GM21360 (cell line): ENCODE data around the gene KRTAP1-3.
"Not testable (repeated sequence)": the region's sequence is repeated elsewhere in the genome, so short reads cannot be mapped to it uniquely, and the experiment has no call there.

Experiments used
- ATAC-seq: cut with Tn5 transposase; IDR thresholded peaks from one replicate; pipeline ENCODE4 v1.9.1; 2021; ENCODE audit warnings: mild to moderate bottlenecking, moderate library complexity; ENCODE audit not compliant: unreplicated experiment

The KRTAP1-3 gene

DNA sequence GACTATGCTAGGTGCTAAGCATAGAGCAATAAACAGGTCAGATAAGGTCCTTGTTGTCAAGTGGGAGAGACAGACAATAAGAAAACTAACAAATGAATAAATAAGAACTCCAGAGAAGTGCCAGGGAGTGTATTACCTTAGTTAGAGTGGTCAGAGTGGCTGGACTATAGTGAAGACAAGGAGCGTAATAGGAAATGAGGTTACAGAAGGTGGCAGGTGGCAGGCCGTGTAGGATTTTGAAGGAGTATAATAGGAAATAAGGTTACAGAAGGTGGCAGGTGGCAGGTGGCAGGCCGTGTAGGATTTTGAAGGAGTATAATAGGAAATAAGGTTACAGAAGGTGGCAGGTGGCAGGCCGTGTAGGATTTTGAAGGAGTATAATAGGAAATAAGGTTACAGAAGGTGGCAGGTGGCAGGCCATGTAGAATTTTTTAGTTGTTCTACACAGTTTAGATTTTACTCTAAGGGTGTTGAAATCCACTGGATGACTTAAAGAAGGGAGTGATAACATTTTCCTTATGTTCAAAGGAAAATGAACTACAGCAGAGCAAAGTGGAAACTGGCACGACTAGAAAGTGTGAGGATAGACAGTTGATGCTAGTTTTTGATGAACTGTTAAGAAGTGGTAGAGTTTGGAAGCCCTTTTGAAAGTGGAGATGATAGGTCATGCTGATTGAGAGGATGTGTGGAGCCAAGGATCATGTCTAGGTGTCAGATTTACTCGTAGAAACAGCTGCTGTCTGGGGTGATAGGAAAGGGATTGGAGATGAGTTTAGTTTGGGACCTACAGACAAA, 22.2 kb downstream of the KRTAP1-3 start:
- ATAC-seq, result no peak

DNA sequence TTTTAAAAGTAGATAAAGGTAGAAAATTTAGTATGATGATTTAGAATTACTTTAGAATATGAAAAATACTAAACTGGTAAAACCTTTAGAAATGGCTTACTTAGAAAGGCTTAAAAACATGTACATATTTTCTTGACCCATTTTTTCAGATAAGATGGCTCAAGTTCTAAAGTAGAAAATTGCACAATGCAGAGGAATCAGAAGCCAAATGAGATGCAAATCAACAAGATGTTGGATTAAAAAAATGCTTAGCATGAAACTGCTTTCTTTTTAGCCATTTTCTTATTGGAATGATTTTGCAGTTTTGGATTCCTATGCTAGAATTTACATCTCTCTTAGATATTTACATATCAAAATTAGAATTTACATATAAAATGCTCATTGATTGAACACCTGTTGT, 24.2 kb downstream of the KRTAP1-3 start:
- ATAC-seq, result no peak

DNA sequence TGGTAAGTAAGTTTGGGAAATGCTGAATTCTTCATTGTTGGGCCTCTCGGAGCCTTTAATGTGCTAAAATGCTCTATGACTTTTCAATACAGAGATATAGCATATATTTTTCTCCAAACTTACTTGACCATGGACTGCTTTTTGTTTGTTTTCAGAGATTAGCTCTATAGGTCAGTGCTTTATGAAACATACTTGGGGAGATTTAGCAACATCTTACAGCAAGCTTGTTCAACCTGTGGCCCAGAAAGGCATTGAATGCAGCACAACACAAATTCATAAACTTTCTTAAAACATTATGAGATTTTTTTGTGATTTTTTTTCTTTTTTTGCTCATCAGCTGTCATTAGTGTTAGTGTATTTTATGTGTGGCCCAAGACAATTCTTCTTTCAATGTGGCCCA, 24.7 kb downstream of the KRTAP1-3 start:
- ATAC-seq, result no peak

DNA sequence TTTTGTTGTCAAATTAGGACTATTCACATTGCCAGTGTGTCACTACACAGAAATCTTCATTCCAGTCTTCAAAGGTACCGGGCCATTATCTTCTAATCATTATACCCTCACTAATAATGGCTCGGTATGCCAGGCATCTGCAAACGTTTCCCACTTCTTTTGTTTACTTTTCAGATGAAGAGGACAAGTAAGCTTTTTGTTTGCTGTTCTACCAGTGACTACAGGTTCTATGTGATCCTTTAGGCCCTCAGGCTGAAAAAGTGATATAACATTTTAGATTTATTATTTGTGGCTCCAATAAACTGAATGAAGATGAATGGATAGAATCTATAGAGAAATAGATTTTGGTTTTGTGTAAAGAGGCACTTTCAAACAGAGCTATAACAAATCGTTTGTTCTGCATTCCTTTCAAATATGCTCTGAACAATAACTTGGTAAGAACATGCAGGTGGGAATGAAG, 25.3 kb downstream of the KRTAP1-3 start:
- ATAC-seq, result no peak

DNA sequence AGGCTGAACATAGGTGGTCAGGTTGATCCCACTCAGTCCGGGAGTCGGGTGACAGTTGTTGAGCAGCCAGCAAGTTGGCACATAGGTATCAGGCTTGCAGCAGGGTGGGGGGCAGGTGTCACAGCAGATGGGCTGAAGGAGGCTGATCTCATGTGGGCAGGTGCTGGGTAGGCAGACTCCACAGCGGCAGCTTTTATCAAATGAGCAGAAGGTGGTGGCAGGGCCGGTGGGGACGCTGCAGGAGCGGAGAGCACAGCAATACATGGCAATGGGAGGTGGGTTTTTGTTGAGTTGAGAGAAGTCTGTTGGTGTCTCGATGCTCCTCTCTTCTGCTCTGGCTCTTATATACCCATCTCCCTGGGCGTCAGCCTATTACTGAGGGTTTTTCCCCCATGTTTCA, 25.9 kb downstream of the KRTAP1-3 start, which contains the start of gene KRTAP3-1:
Gene KRTAP3-1 (minus strand): TSS at position 318 of the 400 bp plus-strand sequence. CDS start 54 bp downstream, at position 264.
- no peak for ATAC-seq

DNA sequence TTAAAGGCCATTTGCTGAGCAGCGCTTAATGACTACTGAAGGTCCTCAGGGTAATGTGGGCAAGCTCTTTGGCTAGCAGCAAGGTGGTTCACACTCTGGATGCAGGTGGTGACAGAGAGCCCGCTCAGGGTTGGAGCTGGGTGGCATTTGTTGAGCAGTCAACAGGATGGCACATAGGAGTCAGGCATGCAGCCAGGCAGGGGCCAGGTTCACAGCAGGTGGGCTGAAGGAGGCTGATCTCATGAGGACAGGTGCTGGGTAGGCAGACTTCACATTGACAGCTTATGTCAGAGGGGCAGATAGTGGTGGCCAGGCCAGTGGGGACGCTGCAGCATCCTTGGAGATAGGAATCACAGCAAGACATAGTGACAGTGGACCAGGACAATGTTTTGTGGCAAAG, 30.3 kb downstream of the KRTAP1-3 start:
- ATAC-seq, result no peak

DNA sequence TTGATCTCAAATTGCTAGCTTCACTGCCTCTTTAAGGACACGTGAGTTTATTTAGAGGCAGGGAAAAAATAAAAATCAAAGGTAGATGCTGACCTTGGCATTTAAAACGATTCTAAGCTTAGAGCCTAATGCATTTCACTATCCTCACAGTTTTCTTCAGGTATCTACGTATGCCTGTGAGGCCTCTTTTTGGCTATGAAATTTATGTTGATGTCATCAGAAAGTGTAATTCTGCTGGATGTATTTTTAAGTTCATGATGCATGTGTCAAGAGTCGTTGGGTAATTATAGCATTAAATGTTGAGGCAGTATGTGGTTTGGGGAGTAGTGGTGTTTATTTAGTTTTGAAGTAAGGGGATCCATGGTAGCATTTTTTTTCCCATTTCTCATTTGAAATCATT, 30.7 kb downstream of the KRTAP1-3 start:
- ATAC-seq, result no peak

DNA sequence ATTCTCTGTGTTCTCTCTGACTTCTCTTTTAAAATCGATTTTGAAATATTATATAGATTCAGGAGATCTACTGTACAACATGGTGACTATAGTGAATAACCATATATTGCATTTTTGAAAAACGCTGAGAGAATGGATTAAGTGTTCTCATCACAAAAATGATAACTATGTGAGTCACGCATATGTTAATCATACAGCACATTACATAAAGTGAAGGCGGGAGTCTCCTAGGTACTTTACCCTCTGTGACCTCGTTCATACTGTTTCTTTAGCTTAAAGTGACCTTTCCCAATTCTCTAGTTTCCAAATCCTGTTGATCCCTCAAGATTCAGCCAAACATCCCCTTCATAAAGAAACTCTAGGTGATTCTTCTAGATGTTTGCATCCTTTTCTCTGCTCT, 31.9 kb downstream of the KRTAP1-3 start:
- ATAC-seq, result no peak

DNA sequence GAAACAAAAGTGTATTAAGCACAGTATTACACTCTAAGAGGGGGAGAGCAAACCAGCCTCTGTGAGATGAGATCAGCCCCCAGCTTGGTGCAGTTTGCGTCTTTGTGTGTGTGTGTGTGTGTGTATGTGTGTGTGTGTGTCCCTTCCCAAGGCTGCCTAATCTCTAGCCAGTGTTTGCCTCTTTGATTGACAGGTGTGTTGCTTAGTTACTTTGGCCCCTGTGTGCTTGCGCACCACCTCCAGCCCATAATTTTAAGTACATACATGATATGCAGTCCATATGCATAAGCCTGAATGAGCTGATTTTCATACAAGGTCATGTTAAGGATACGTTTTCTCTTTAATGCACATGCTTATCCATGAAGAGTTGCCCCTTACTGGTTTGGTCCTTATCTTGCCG, 32.9 kb downstream of the KRTAP1-3 start:
- no peak for ATAC-seq

DNA sequence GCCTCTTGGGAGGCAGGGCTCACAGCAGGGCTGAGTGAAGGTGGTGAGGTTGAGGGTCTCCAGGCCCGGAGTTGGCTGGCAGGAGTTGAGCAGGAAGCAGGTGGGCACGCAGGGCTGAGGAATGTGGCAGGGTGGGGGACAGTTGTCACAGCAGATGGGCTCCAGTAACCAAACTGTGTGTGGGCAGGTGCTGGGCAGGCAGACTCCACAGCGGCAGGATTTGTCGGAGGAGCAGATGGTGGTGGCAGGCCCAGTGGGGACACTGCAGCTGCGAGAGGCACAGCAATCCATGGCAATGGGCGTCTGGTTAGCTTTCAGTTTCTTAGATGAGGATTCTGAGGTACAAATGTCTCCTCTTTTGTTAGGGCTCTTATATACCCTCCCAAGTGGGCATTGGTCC, 35.1 kb downstream of the KRTAP1-3 start, which contains the start of gene KRTAP3-2:
Gene KRTAP3-2 (minus strand): TSS at position 344 of the 400 bp plus-strand sequence. CDS start 53 bp downstream, at position 291.
- ATAC-seq, result not testable (repeated sequence)

DNA sequence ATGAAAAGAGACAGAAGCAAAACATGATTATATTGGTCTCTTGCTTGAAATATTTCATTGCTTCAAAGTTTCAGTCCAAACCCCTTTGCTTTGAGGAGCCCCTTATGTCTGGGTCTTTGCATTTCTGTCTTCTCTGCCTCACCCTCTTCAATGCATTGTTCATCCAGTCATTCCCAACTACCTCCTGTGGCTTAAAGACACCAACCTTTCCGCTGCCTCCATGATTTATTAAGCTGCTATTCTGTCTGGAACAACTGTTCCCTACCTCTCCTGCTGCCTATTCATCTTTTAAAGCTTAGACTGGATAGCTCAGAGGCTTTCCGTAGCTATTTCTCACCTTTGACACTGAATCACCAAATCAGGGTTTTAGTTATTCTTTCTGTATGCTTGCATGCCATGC, 37.3 kb downstream of the KRTAP1-3 start:
- ATAC-seq, result no peak

DNA sequence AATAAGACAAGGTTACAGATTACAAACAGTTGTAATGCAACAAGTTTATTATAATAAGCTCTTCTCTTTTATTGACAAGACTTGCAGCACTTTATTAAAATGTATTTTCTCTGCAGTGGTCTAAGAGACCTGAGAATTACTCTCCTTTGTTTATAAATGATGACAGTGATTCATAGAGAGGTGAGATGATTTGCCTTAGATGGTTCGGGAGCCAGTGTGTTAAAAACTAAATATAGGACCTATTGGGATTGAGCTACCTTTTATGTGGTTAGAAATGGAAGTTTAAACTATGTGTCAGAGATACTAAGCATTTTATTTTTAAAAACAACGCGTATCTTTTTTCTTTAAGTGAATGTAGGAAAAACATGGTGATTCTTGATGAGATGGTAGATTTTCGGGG, 37.8 kb downstream of the KRTAP1-3 start:
- no peak for ATAC-seq

DNA sequence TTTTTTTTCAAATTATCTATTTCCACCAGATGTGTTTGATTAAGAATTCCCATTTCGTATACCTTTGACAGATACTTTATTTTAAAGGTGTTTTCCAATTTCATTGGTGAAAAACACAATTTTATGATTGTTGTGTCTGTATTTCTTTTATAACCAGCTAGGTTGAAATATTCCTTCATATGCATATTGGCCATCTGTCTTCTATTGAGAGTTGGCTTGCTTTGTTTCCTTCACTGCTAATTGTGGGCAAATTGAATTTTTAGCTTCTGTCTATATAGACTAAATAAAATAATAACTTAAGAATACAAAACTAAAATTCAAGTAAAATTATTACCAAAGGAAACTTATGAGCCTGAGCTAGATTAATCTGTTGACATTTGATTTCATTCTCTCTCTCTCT, 39.6 kb downstream of the KRTAP1-3 start:
- ATAC-seq, result no peak

DNA sequence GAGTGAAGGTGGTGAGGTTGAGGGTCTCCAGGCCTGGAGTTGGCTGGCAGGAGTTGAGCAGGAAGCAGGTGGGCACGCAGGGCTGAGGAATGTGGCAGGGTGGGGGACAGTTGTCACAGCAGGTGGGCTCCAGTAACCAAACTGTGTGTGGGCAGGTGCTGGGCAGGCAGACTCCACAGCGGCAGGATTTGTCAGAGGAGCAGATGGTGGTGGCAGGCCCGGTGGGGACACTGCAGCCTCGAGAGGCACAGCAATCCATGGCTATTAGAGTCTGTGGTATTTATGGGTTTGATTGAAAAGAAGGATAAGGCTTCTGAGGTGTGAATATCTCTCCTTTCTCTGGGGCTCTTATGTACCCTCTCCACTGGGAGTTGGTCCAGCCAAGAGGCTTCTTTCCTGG, 40.8 kb downstream of the KRTAP1-3 start, which contains the start of gene KRTAP3-3:
Gene KRTAP3-3 (minus strand): TSS at position 326 of the 400 bp plus-strand sequence. CDS start 67 bp downstream, at position 259.
- no peak for ATAC-seq

DNA sequence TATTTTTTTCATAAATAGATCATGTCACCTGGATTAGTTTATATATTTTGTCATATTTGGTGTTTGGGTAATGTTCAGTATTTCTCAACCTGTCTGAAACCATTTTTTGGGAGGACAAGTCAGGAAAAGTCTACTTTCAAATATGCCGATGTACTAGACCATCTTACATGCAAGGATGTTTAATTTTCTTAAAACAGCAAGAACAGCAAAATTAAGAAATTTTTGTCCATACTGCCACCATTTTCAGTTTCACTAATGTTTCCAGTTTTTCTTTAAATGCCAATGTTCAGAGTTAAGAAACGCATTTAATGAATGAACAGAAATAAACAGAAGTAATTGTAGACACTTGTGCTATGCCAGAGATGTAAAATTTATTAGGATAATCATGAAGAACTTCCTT, 41.6 kb downstream of the KRTAP1-3 start:
- no peak for ATAC-seq

DNA sequence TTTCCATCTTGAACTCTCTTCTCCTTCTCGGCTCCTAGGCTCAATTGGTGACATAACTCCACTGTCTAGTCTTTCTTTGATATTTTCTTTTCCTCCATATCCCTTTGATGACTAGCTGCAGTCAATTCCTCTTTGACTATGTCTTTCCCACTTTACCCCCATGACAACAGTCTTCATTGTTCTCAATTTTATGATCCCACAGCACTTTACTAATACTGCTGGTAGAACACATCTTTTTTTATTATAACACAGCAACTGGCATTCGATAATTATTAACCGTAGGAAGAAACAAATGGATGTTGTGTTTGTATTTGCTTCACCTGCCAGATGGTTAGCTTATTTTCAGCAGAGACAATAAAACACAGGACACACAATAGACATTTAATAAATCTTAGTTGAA, 42.0 kb downstream of the KRTAP1-3 start:
- no peak for ATAC-seq

DNA sequence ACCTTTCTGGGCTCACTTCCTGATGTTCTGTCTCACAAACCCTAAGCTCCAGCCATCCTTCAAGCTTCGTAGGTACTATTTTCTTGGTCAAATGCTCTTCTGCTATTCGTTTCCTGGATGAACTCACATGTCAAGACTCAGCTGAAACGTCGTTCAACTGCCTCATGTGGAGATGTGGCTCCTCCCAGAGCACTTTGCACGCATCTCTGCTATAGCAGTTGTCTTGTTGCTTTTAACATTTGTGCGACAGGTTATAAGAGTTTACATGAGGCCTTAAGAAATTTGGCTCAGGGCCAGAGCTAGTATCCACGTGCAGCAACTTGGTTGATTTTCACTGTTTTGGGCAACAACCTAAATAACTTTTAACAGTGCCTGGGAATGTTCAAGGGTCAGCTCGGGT, 47.8 kb downstream of the KRTAP1-3 start:
- no peak for ATAC-seq

DNA sequence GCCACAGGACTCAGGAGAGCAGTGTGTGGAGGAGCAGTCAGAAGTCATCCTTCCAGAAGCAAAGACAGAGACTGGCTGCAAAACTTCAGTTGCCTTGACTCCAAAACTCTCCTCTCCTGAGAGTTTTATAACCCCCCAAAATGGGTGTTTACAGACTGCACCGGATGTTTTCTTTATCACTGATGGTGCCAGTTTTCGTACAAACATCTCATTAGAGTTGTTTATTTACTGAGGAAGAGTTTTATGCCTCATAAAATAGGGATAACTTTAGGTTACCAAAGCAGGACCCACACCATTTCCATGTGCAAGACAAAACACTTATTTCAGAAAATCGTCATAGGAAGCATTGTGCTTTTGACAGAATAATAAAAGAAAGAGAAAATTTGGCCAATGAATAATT, 50.4 kb downstream of the KRTAP1-3 start, which contains the start of gene KRT40:
Gene KRT40 (minus strand): TSS at position 101 of the 400 bp plus-strand sequence. CDS start 53 bp downstream, at position 48.
- ATAC-seq, result no peak
